GM18498 (cell line): ENCODE measurements around the gene MAPKAPK3.
"Not testable (repeated sequence)": the region's sequence is repeated elsewhere in the genome, so short reads cannot be mapped to it uniquely, and the experiment has no call there.

Source experiments
- ATAC-seq: cut with Tn5 transposase; IDR thresholded peaks from one replicate; pipeline ENCODE4 v1.9.1; 2021; ENCODE audit warnings: mild to moderate bottlenecking, moderate library complexity; ENCODE audit not compliant: unreplicated experiment

The MAPKAPK3 gene

GRCh38 chr3:50676031-50676705, 59.2 kb downstream of the MAPKAPK3 start:
- ATAC-seq, result no peak

GRCh38 chr3:50687127-50687751, 70.3 kb downstream of the MAPKAPK3 start:
- no peak for ATAC-seq

- ATAC-seq, result no peak
These were observed 71.0 kb downstream of the MAPKAPK3 start for GRCh38 chr3:50687916-50688315.

- ATAC-seq, result not testable (repeated sequence)
These were observed 71.7 kb downstream of the MAPKAPK3 start for GRCh38 chr3:50688602-50689001.

GRCh38 chr3:50689558-50689957, 72.6 kb downstream of the MAPKAPK3 start:
- ATAC-seq, result no peak

- ATAC-seq, result no peak
These were observed 78.1 kb downstream of the MAPKAPK3 start for GRCh38 chr3:50695031-50695430.

- ATAC-seq, result no peak
These were observed 79.3 kb downstream of the MAPKAPK3 start for GRCh38 chr3:50696276-50696675.

- no peak for ATAC-seq
These were observed 81.3 kb downstream of the MAPKAPK3 start for GRCh38 chr3:50698269-50698668.
